ENCODE results near the gene ANK3.

GRCh38 chr10:60396766-60397165 is 7.1 kb upstream of the ANK3 start:
- TF ChIP-seq SP1 (CRISPR knock-in tag; conservative IDR thresholded peaks at IDR 0.05) (no peak), CTCF (IDR thresholded peaks at IDR 0.05) (no peak), ESRRA (CRISPR knock-in tag; IDR thresholded peaks at IDR 0.05; ENCODE audit: borderline replicate concordance) (no peak), STAT6 (CRISPR knock-in tag; conservative IDR thresholded peaks at IDR 0.05; ENCODE audit: low read depth) (no peak), JAZF1 (CRISPR knock-in tag; IDR thresholded peaks at IDR 0.05) (no peak)

Data from WTC11 (cell line).